Bronchial epithelial cell (primary cell): ENCODE results near the gene UGT1A6. TPM values are rescaled to one million over a fixed set of nuclear protein-coding genes. Genes with fewer than 3 reads are reported as not detected.

Source experiments
- DNase-seq: peaks from one replicate; pipeline ENCODE4 v3.0.0-alpha.2; 2010; ENCODE audit warnings: low read depth
- FAIRE-seq: peaks from 2 replicates; lab custom pipeline; 2011; peaks lifted over from hg19 to GRCh38; lab: Jason Lieb, UNC
- H3K27me3 ChIP-seq: 2 replicates; pipeline ENCODE4 v1.5.1; 2011; ENCODE audit warnings: low read length; ENCODE audit not compliant: control insufficient read depth, insufficient read depth
- H3K36me3 ChIP-seq: 2 replicates; pipeline ENCODE4 v1.5.1; 2011; ENCODE audit warnings: low read length; ENCODE audit not compliant: control insufficient read depth, insufficient read depth
- H3K4me3 ChIP-seq: 2 replicates; pipeline ENCODE4 v1.5.1; 2011; ENCODE audit warnings: mild to moderate bottlenecking, low read depth, low read length, control low read depth
- total RNA-seq: library from RNA; depleted of rRNA; stranded (reverse); fragments of >200 nt; gene quantifications from 2 replicates; pipeline ENCODE4 v1.2.1, GENCODE V29; 2014
- TF ChIP-seq, protein P1 (sequence below): IDR thresholded peaks from 2 replicates; pipeline ENCODE4 v1.5.1; 2011; ENCODE audit warnings: mild to moderate bottlenecking, moderate library complexity, low read length, control low read depth, inconsistent platforms; ENCODE audit not compliant: insufficient read depth, severe bottlenecking

Gene UGT1A6
- total RNA-seq, 1 donor from 2014 or later, result 12.9 TPM

GRCh38 chr2:233807215-233807865 is 114.7 kb downstream of the UGT1A6 start:
- no peak for FAIRE-seq
- H3K27me3 ChIP-seq, result peaks cover 5% of the 10 kb centered on the region
- H3K4me3 ChIP-seq, result no peak overlapping the region
- no peaks in the 10 kb centered on the region for H3K36me3 ChIP-seq
- no peak for DNase-seq
- TF ChIP-seq, protein P1, sequence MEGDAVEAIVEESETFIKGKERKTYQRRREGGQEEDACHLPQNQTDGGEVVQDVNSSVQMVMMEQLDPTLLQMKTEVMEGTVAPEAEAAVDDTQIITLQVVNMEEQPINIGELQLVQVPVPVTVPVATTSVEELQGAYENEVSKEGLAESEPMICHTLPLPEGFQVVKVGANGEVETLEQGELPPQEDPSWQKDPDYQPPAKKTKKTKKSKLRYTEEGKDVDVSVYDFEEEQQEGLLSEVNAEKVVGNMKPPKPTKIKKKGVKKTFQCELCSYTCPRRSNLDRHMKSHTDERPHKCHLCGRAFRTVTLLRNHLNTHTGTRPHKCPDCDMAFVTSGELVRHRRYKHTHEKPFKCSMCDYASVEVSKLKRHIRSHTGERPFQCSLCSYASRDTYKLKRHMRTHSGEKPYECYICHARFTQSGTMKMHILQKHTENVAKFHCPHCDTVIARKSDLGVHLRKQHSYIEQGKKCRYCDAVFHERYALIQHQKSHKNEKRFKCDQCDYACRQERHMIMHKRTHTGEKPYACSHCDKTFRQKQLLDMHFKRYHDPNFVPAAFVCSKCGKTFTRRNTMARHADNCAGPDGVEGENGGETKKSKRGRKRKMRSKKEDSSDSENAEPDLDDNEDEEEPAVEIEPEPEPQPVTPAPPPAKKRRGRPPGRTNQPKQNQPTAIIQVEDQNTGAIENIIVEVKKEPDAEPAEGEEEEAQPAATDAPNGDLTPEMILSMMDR, result no peak

DNA sequence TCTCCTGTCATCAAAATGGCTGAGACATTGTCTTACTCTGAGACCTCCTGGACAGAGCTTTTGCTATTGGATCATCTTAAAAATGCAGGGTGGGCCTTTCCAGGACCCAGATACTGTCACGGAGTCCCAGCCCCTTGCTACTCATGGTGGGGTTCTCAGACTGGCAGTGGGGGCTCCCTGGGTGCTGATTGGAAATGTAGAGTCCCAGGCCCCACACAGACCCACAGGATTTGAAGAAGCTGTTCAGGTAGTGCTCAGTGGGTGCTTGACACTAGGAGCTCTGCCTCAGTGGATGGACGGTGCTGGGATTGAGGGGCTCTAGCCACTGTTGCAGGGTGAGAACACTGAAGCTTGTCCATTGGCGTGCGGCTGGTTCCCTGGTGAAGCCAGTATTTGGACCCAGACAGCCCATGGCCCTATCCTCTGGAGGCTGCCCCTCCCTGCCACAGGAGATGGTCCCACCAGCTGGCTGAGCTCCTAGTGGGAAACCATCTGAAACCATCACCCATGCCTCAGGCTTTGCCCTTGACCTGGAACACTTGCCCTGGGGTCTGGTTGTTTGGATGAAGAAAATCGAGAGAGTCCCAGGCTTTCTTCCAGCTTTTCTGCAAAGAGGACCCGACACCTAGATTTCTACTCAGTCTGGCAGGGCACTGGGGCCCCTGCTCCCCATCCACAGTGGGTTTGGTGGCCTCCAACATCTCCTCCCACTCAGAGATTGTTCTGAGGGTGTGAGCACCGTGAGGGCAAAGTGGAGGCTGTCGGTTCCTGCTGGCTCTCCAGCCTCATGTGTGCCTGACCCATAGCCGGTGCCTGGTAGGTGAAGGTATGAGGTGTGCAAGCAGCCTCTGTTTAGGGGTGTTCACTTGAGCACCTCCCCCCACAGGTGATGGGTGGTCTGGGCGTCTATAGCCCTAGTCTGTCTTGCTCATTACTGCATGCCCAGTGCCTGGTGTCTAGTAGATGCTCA is 115.6 kb downstream of the UGT1A6 start:
- Histone ChIP-seq H3K27me3 (peaks cover 5% of the 10 kb centered on the region), H3K36me3 (no peaks in the 10 kb centered on the region), H3K4me3 (no peak overlapping the region)
- TF ChIP-seq, protein P1, result no peak
- no peak for DNase-seq
- no peak for FAIRE-seq

- Histone ChIP-seq H3K36me3 (no peaks in the 10 kb centered on the region), H3K27me3 (peaks cover 7% of the 10 kb centered on the region), H3K4me3 (no peak overlapping the region)
- TF ChIP-seq, protein P1, result no peak
- FAIRE-seq, result no peak
- no peak for DNase-seq
These were observed 117.7 kb downstream of the UGT1A6 start for GRCh38 chr2:233810385-233810784.

GRCh38 chr2:233811087-233811486 is 118.4 kb downstream of the UGT1A6 start:
- TF ChIP-seq, protein P1, result no peak
- no peak overlapping the region for H3K4me3 ChIP-seq
- DNase-seq (no peak), FAIRE-seq (no peak)
- H3K27me3 ChIP-seq, result peaks cover 7% of the 10 kb centered on the region
- H3K36me3 ChIP-seq, result no peaks in the 10 kb centered on the region

- peaks cover 7% of the 10 kb centered on the region for H3K27me3 ChIP-seq
- no peaks in the 10 kb centered on the region for H3K36me3 ChIP-seq
- FAIRE-seq (no peak), DNase-seq (no peak)
- TF ChIP-seq, protein P1, result no peak
- H3K4me3 ChIP-seq, result no peak overlapping the region
These were observed 119.0 kb downstream of the UGT1A6 start for GRCh38 chr2:233811732-233812131.
